DMS53 treated with DMSO at 0.1 percent for 48 hours (cell line): ENCODE data around the gene SLC6A4.

Experiments
- DNase-seq: peaks from one replicate; lab custom pipeline; 2025; ENCODE audit not compliant: unreplicated experiment; lab: John Stamatoyannopoulos, UW

SLC6A4 gene

DNA sequence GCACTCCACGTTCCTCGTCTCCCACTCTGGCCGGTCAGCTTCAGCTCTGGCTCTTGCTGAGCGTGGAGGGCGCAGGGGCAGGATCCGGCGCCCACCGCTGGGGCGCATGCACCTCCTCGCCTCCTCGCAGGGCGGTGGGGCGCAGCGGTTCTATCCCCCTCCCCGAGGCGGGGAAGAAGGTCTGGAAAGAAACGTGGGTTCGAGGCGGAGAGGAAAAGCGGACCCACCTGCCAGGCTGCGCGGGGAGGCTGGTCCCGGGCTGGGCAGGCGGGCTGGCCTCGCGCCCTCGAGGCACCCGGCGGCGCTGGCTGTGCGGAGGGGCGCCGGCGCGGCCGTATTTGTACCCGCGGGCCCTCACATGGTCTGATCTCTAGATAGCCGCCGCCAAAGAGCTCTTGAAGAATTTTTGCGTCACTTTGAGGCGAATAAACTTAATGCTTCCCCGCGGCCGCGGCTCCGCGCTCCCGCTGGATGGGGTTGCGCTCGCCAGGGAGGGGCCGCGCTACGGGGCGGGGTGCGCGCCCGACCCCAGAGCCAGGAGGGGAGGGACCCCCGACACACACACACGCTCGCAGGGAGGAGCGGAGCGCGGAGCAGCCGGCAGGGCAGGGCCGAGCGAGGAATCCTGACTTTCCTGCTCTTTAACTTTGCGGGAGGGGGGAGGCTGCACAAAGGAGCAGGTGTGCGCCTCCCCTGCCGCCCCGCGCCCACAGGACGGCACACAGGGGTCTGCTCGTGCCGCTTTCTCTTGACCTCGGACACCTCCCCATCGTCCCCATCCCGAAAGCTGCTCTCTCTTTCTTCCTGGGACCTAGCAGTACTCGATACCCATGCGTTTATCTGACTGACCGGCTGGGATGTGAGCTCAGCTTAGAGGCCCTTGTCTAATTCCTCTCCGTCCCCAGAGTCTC lies at the start of gene SLC6A4:
TSS of gene SLC6A4 (minus strand) at position 312 of the 911 bp plus-strand sequence. CDS start 13,739 bp downstream, outside the sequence.
- DNase-seq: no peak

DNA sequence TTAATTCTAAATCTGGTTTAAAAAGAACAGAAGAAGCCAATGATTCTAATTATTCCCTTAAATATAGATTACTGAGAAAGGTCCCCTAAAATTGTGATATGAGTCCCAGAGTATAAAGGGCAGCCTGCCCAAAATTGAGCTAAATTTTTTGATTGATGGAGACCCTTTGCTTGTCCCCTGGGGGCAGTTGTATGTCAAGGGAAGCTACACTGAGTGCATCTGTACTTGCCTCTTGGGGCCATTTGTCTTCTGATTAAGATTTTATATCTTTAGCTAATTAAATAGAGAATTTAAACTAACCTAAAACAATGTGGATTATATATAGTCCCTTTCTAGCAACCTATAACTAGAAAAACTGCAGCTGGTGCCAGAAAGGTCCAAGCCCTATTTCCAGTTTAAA lies 43.7 kb upstream of the SLC6A4 start:
- no peak for DNase-seq

- DNase-seq: no peak
Measured at GRCh38 chr17:30278032-30278431, 42.5 kb upstream of the SLC6A4 start.

- DNase-seq: no peak
Measured at GRCh38 chr17:30275911-30276310, 40.4 kb upstream of the SLC6A4 start.

DNA sequence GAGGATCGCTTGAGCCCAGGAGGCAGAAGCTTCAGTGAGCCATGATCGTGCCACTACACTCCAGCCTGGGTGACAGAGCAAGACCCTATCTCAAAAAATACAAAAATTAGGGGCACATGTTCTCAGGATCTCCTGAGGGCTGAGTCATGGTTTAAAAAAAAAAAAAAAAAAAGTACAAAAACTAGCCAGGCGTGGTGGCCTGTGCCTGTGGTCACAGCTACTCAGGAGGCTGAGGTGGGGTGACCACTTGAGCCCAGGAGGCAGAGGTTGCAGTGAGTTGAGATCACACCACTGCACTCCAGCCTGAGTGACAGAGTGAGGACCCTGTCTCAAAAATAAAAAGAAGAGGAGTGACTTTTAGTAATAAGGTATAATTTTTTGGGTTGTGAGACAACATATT lies 39.4 kb upstream of the SLC6A4 start:
- DNase-seq: no peak

DNA sequence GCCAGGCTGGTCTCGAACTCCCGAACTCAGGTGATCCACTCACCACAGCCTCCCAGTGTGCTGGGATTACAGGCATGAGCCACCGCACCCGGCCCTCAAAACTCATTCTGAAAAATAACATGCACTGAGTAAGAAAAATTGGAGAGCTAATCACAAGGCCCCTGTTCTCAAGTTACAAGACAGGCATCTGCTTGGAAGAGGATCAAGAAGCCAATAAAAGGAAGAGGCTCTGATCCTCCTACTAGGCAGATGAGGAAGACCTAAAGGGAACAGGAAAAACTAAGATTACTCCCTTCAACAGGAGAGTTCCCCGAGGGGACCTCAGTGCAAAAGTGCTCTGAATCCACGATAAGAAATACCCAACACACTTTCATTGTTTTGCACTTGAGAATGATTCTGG lies 37.9 kb upstream of the SLC6A4 start:
- DNase-seq: no peak

- DNase-seq: no peak
Measured at GRCh38 chr17:30271102-30271501, 35.6 kb upstream of the SLC6A4 start.

DNA sequence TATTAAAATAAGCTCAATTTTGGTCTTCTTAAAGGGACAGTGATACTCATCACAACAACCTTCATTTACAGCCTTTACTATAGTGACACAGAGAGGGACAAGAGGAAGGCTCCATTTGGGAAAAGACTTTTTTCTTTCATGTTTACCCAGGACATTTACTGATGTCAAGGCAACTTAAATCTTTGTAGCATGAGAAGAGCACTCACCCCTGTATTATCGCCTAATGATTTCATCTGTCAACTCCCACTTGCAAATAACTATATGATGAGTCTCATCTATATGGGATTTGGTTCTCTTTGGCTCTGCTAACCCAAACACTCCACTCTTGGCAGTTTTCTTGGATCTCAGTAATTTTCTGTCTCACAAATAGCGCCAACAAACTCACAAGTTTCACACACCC lies 32.1 kb upstream of the SLC6A4 start:
- no peak for DNase-seq

DNA sequence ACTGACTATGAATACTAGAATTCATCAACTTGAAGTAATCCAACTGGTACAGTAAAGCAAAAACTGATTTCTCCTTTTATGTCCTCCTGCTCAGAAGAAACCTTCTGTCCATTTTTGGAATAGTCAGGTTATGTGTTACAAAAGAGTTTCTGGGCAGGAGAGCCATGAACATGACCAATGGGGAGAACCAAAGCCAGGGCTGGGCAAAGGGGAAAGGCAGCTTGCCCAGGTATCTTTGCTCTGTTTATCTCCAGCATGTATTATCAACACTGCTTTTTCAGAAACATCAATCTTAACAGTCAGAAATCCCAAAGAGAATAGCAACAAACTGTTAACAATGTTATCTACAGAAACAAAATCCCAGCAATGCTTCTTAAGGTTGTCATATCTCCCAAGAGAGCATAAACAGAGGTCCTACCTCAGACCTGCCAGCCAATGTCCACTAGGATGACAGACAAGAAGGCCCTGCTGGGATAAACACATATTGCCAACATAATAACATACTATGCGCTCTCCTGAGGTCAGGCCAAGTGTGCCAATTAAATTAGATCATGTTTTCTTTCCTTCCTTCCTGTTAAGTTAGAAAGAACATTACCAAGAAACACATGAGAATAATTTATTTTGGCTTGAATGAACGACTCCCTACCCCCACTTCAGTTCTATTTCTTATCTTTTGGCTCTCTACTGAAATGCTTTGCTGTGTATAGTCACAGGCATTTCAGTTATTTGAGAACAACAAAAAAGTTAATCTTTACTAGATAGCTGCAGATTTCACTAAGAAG lies 28.2 kb upstream of the SLC6A4 start:
- no peak for DNase-seq

- no peak for DNase-seq
Measured at GRCh38 chr17:30256756-30257506, 21.4 kb upstream of the SLC6A4 start.

- no peak for DNase-seq
Measured at GRCh38 chr17:30254150-30254549, 18.7 kb upstream of the SLC6A4 start.

DNA sequence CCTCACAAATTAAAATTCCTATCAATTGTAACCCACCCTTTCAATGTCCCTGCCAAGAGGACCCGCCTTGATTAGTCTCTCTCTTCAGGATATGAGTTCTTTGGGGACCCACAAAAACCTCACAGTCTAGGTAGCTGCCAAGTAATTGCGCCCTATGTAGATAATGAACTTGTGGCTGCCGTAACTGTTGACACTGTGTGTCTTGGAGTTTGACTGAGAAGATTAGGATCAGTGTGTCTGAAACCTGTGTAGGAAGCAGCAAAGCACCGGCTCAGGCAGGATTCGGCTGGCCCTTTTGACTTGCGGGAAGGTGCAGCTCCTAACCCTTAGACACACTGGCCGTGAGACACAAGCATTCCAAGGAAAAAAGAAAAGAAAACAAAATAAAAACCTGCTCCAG lies 17.8 kb upstream of the SLC6A4 start:
- DNase-seq: no peak

DNA sequence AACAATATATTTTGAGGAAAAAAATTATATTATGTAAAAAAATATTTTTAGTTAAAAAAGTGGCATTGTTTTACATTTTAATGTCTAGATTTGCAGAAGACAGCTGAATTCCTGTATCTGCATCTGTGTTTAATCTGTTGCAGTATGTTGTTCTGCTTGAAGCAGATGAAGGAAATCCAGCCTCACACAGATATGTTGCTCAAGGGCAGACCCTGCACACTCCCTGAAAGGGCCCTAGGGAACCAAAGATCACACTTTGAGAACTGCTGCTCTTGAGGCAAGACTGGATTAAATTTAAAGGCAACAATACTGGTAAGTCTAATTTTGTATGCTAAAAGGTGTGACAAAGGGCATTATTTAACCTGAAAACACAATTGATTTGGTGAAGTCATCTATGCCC lies 16.4 kb upstream of the SLC6A4 start:
- DNase-seq: no peak

- DNase-seq: no peak
Measured at GRCh38 chr17:30249460-30249859, 14.0 kb upstream of the SLC6A4 start.

GRCh38 chr17:30248786-30249185 lies 13.3 kb upstream of the SLC6A4 start:
- no peak for DNase-seq

GRCh38 chr17:30246460-30246859 lies 11.0 kb upstream of the SLC6A4 start:
- no peak for DNase-seq

GRCh38 chr17:30244853-30245385 lies 9.4 kb upstream of the SLC6A4 start:
- no peak for DNase-seq

- DNase-seq: no peak
Measured at GRCh38 chr17:30243568-30243967, 8.1 kb upstream of the SLC6A4 start.

DNA sequence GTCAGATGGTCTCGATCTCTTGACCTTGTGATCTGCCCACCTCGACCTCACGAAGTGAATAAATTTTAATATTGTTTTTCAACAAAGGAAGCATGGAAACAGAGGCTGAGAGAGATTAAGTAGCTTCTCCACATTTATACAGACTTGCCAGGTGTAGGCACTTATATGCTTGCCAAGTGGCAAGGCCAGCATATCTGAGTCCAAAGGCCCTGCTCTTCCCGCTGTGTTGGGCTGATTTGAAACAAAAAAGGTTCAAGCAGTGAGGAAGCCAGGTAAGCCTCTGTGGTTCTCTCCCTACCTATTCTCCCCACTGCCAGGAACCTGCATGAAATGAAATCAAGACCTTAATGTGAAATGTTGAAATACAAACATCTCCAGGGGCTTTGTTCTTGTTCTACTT lies 7.5 kb upstream of the SLC6A4 start:
- no peak for DNase-seq

GRCh38 chr17:30241051-30241450 lies 5.6 kb upstream of the SLC6A4 start:
- no peak for DNase-seq

- DNase-seq: no peak
Measured at GRCh38 chr17:30240177-30240576, 4.7 kb upstream of the SLC6A4 start.
